WI38 (cell line): ENCODE data around the gene SNX20.

Experiments used
- H3K4me3 ChIP-seq: 2 replicates; pipeline ENCODE4 v1.5.1; 2011; ENCODE audit warnings: low read depth, mild to moderate bottlenecking, control low read depth, low read length
- TF ChIP-seq, protein P1 (sequence below): IDR thresholded peaks from 2 replicates; pipeline ENCODE4 v1.5.1; 2012; ENCODE audit warnings: low read depth, mild to moderate bottlenecking, control low read depth, low read length

The SNX20 gene

DNA sequence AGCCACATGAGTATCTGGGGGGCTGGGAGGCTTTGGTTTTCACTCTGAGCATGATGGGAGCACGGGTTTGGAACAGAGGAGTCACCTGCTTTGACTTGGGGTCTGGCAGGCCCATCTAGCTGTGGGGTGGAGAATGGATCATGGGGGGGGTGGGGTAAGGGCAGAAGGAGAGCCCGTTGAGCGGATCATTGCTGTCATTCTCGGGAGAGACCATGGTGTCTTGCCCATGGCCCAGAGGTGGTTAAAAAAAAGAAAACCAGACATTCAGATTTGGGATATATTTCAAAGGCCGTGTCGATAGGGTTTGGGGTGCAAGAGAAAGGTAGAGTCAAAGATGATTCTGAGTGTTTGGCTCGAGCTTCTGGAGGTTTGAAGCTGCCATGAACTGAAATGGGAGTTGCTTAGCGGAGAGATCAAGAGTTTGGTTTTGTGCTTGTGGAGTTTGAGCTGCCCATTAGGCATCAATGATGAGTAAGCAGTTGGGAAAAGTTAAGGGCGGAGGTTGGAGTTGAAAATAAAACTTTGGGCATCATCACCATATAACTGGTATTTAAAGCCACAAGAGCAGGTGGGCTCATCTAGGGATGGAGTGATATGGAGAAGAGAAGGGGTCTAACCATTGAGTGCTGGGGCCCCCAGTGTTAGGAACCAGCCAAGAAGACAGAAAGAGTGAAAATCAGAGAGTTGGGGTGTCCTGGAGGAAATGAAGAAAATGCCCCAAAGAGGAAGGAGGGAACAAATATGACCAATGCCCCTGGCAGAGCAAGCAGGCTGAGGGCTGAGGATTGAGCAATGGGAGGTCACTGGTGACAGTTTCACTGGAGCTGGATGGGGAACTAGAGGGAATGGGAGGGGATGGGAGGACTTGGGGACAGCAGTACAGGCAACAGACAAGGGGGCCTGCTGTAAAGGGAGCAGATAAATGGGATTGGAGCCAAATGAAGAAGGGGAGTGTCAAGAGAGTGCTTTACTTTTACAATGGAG is 14.2 kb upstream of the SNX20 start:
- TF ChIP-seq, protein P1, sequence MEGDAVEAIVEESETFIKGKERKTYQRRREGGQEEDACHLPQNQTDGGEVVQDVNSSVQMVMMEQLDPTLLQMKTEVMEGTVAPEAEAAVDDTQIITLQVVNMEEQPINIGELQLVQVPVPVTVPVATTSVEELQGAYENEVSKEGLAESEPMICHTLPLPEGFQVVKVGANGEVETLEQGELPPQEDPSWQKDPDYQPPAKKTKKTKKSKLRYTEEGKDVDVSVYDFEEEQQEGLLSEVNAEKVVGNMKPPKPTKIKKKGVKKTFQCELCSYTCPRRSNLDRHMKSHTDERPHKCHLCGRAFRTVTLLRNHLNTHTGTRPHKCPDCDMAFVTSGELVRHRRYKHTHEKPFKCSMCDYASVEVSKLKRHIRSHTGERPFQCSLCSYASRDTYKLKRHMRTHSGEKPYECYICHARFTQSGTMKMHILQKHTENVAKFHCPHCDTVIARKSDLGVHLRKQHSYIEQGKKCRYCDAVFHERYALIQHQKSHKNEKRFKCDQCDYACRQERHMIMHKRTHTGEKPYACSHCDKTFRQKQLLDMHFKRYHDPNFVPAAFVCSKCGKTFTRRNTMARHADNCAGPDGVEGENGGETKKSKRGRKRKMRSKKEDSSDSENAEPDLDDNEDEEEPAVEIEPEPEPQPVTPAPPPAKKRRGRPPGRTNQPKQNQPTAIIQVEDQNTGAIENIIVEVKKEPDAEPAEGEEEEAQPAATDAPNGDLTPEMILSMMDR = no peak
- no peak overlapping the region for H3K4me3 ChIP-seq

DNA sequence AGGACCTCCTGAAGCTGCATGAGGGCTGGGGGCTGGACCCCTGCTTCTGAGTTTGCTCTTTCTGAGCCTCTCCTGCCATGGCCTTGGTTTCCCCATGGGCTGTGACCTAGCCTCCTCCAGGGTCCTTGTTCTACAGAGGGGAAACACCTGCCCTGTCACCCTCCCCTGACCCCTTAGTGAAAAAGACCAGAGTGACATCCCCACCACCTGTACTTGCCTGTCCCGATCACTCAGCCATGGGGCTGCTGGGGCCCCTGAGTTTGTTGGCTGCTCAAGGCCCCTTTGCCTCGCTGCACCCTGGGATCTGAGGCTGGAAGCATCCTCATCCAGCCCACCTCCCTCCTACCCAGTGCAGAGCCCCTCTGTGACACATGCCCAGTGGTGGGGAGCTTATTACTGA is 13.1 kb upstream of the SNX20 start:
- H3K4me3 ChIP-seq = no peak overlapping the region
- TF ChIP-seq, protein P1 = no peak

DNA sequence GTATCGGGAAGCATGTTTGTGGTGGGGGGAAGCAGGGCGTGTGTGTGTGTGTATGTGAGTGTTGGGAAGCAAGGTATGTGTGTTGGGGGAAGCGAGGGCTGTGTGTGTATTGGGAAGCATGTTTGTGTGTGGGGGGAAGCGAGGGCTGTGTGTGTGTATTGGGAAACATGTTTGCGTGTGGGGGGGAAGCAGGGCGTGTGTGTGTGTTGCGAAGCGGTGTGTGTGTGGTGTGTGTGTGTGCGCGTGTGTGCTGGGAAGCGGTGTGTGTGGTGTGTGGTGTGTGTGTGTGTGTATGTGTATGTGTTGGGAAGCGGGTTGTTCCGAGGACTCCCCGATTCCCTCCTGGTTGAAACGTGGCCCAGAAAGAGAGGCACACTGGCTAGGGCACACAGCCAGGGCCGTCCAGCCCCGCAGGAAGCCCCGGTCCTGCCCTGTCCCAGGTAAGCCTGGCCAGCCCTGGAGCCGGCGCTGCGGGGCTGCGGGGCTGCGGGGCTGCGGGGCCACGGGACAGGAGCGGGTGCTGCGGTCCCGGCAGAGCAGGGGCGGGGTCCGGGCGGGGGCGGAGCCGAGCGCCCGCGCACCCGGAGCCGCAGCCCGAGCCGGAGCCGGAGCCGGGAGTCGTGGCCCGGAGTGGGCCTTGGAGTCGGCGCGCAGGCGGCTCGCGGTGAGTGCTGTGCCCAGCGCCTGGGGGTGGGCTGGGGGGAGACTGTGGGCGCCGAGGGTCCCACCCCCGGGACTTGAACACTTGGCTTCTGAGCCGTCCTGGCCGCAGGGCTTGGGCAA is 12.1 kb upstream of the SNX20 start, which contains the start of gene NOD2:
Gene NOD2 (plus strand): TSS at position 608 of the 783 bp plus-strand sequence. CDS start 5,890 bp downstream, outside the sequence.
- H3K4me3 ChIP-seq = no peak within 1 kb of the TSS; the same call in 1 of the 2 replicates
- TF ChIP-seq, protein P1 = no peak

DNA sequence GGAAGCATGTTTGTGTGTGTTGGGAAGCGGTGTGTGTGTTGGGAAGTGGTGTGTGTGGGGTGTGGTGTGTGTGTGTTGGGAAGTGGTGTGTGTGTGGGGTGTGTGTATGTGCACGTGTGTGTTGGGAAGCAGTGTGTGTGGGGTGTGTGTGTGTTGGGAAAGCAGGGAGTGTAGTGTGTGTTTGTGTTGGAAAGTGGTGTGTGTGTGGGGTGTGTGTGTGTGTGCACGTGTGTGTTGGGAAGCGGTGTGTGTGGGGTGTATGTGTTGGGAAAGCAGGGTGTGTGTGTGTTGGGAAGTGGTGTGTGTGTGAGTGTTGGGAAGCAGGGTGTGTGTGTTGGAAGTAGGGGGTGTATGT is 11.5 kb upstream of the SNX20 start:
- no peak overlapping the region for H3K4me3 ChIP-seq
- TF ChIP-seq, protein P1 = no peak

DNA sequence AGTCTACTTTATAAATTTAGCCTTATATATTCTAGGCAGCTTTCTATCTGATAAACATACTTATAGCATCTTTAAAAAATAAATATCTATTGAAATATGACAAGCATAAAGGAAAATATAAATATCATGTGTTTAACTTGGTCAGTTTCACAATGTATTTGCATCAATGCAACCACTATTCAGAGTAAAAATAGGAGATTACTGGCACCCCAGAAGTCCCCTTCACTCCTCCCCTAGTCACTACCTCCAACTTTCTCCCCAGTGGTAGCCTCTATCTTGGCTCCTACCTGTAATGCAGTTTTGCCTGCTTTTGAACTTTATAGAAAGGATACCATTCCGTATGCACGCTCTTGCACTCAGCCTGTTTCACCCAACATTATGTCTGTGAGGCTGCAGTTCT is 9.1 kb upstream of the SNX20 start:
- TF ChIP-seq, protein P1 = no peak
- no peak overlapping the region for H3K4me3 ChIP-seq

DNA sequence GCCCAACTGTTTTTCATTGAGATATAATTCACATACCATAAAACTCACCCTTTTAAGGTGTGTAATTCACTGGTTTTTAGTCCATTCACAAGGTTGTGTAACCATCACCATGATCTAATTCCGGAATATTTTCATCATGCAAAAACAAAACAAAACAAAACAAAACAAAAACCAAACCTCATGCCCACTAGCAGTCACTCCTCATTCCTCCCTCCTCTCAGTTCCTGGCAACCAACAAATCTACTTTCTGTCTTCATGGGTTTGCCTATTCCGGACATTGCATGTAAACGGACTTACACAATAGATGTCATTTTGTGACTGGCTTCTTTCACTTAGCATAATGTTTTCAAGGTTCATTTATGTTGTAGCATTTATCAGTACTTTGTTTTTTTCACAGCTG is 7.8 kb upstream of the SNX20 start:
- TF ChIP-seq, protein P1 = no peak
- H3K4me3 ChIP-seq = no peak overlapping the region
